IMR-90 (cell line): ENCODE results near the gene SPATA17. TPM values are rescaled to one million over a fixed set of nuclear protein-coding genes. Genes with fewer than 3 reads are reported as not detected.
"Not testable (repeated sequence)": the region's sequence is repeated elsewhere in the genome, so short reads cannot be mapped to it uniquely, and the experiment has no call there.

Source experiments
- ATAC-seq: fragments of 200-7000 bp; cut with Tn5 transposase; 2 replicates; pipeline ENCODE4 v1.9.1; 2020; ENCODE audit warnings: low read depth, mild to moderate bottlenecking, moderate library complexity
- BruUV-seq: library from RNA; stranded (reverse); fragments of 400-500 nt; replicated peaks from 2 replicates; lab custom pipeline; 2021; lab: Mats Ljungman, UMichigan
- CTCF ChIA-PET: fragments of 300-600 bp; formaldehyde crosslinking; extraction: SDS; loops from one replicate; lab custom pipeline; 2021; ENCODE audit warnings: antibody characterized with exemption; lab: Yijun Ruan, JAX
- POLR2A ChIA-PET: fragments of 300-600 bp; sonication (Branson Sonifier 250); formaldehyde crosslinking; loops from one replicate; lab custom pipeline; 2022; ENCODE audit warnings: antibody characterized with exemption; ENCODE audit not compliant: unreplicated experiment; lab: Charles Lee
- DNase-seq: peaks from one replicate; pipeline ENCODE4 v3.0.0; 2013
- H2AFZ ChIP-seq: replicated peaks from 2 replicates; pipeline ENCODE3; 2013; ENCODE audit warnings: low read length, mild to moderate bottlenecking; ENCODE audit not compliant: poor library complexity
- H2AK5ac ChIP-seq: 2 replicates; pipeline ENCODE4 v1.6.1; 2013; ENCODE audit warnings: low read depth, low read length, inconsistent platforms
- H2AK9ac ChIP-seq: replicated peaks from 2 replicates; pipeline ENCODE3; 2013; ENCODE audit warnings: mild to moderate bottlenecking, low read depth, low read length, moderate library complexity; ENCODE audit not compliant: poor library complexity
- H2BK120ac ChIP-seq: 2 replicates; pipeline ENCODE4 v1.6.1; 2013; ENCODE audit warnings: low read depth, low read length, inconsistent platforms
- H2BK15ac ChIP-seq: 3 replicates; pipeline ENCODE4 v1.6.1; 2013; ENCODE audit warnings: low read depth, low read length, inconsistent platforms
- H2BK20ac ChIP-seq: 2 replicates; pipeline ENCODE4 v1.6.1; 2013; ENCODE audit warnings: low read depth, mild to moderate bottlenecking, inconsistent platforms, low read length, moderate library complexity
- H2BK5ac ChIP-seq: 2 replicates; pipeline ENCODE4 v1.6.1; 2013; ENCODE audit warnings: mild to moderate bottlenecking, low read depth, low read length, inconsistent platforms; ENCODE audit not compliant: poor library complexity, severe bottlenecking
- H3K14ac ChIP-seq: replicated peaks from 2 replicates; pipeline ENCODE4 v1.6.1; 2013; ENCODE audit warnings: low read depth, low read length, inconsistent platforms
- H3K18ac ChIP-seq: 2 replicates; pipeline ENCODE4 v1.6.1; 2013; ENCODE audit warnings: low read depth, low read length, control low read depth
- H3K23ac ChIP-seq: 2 replicates; pipeline ENCODE4 v1.6.1; 2013; ENCODE audit warnings: low read depth, low read length, inconsistent platforms
- H3K27ac ChIP-seq: 2 replicates; pipeline ENCODE4 v1.5.1; 2013; ENCODE audit warnings: mild to moderate bottlenecking, control low read depth, low read length; ENCODE audit not compliant: insufficient read depth
- H3K27me3 ChIP-seq: 2 replicates; pipeline ENCODE4 v1.6.1; 2013; ENCODE audit warnings: low read length; ENCODE audit not compliant: control insufficient read depth, insufficient read depth
- H3K36me3 ChIP-seq: 2 replicates; pipeline ENCODE4 v1.6.1; 2013; ENCODE audit warnings: low read length, mixed read lengths; ENCODE audit not compliant: control insufficient read depth, insufficient read depth
- H3K4ac ChIP-seq: 2 replicates; pipeline ENCODE4 v1.6.1; 2013; ENCODE audit warnings: low read depth, low read length, inconsistent platforms
- H3K4me1 ChIP-seq: 2 replicates; pipeline ENCODE4 v1.6.1; 2013; ENCODE audit warnings: low read length, mixed read lengths; ENCODE audit not compliant: control insufficient read depth, insufficient read depth
- H3K4me2 ChIP-seq: 2 replicates; pipeline ENCODE4 v1.6.1; 2013; ENCODE audit warnings: low read depth, mild to moderate bottlenecking, control low read depth, low read length, moderate library complexity
- H3K4me3 ChIP-seq: 2 replicates; pipeline ENCODE4 v1.5.1; 2013; ENCODE audit warnings: low read depth, mild to moderate bottlenecking, control low read depth, low read length, moderate library complexity; ENCODE audit not compliant: insufficient read depth
- H3K56ac ChIP-seq: 2 replicates; pipeline ENCODE4 v1.6.1; 2013; ENCODE audit warnings: low read length, inconsistent platforms; ENCODE audit not compliant: insufficient read depth; ENCODE audit errors: extremely low read depth
- H3K79me1 ChIP-seq, 2 experiments: 2 replicates each; pipeline ENCODE4 v1.6.1; 2013; ENCODE audit warnings: low read length in 2 of 2, inconsistent platforms in 1 of 2, low read depth in 1 of 2
- H3K9ac ChIP-seq: 2 replicates; pipeline ENCODE4 v1.6.1; 2013; ENCODE audit warnings: low read depth, low read length, control low read depth
- H3K9me1 ChIP-seq: 2 replicates; pipeline ENCODE4 v1.6.1; 2013; ENCODE audit warnings: low read length, inconsistent platforms; ENCODE audit not compliant: insufficient read depth
- H3K9me3 ChIP-seq: 2 replicates; pipeline ENCODE4 v1.6.1; 2013; ENCODE audit warnings: low read length; ENCODE audit not compliant: control insufficient read depth, insufficient read depth
- H4K20me1 ChIP-seq: 2 replicates; pipeline ENCODE4 v1.6.1; 2013; ENCODE audit warnings: low read length, inconsistent platforms; ENCODE audit not compliant: insufficient read depth
- H4K5ac ChIP-seq: 2 replicates; pipeline ENCODE4 v1.6.1; 2013; ENCODE audit warnings: mild to moderate bottlenecking, low read depth, low read length, control low read depth
- H4K8ac ChIP-seq, 2 experiments: 2 replicates each; pipeline ENCODE4 v1.6.1; 2013; ENCODE audit warnings: low read depth in 2 of 2, low read length in 2 of 2, control low read depth in 1 of 2, inconsistent platforms in 1 of 2
- H4K91ac ChIP-seq: 2 replicates; pipeline ENCODE4 v1.6.1; 2013; ENCODE audit warnings: low read depth, low read length, inconsistent platforms; ENCODE audit not compliant: insufficient read depth
- CHD1 ChIP-seq: IDR thresholded peaks from 2 replicates; pipeline ENCODE4 v1.6.1; 2012; ENCODE audit warnings: low read depth, low read length, improper control_type of control experiment
- MAFK ChIP-seq: IDR thresholded peaks from 2 replicates; pipeline ENCODE4 v1.6.1; 2012; ENCODE audit warnings: low read depth, low read length, improper control_type of control experiment
- RFX5 ChIP-seq: IDR thresholded peaks from 2 replicates; pipeline ENCODE4 v1.8.0; 2012; ENCODE audit warnings: low read depth, mild to moderate bottlenecking, low read length, moderate library complexity
- SMC3 ChIP-seq: fragments of 150-350 bp; IDR thresholded peaks from 2 replicates; pipeline ENCODE4 v1.6.1; 2016; ENCODE audit warnings: low read depth, mild to moderate bottlenecking, antibody characterized with exemption, low read length, moderate library complexity
- WGBS, 2 experiments: methylation state at CpG; one replicate each; pipeline versions ENCODE4 v1.1.5 to v1.1.7; 2013; ENCODE audit warnings: missing lambda C conversion rate in 2 of 2; ENCODE audit not compliant: insufficient read length in 1 of 2; ENCODE audit errors: extremely low coverage in 2 of 2; 5-methylcytosine and 5-hydroxymethylcytosine counted together
- dilution Hi-C: fragments of 300-500 bp; cut with HindIII; formaldehyde crosslinking; loops from one replicate; pipeline ENCODE4 v1.14.3; 2018; ENCODE audit warnings: low sequenced_read_pairs; ENCODE audit not compliant: unreplicated experiment
- in situ Hi-C: fragments of 300-500 bp; cut with MboI; formaldehyde crosslinking; loops from 3 replicates; pipeline ENCODE4 v1.14.3; 2019; ENCODE audit warnings: low sequenced_read_pairs, inconsistent platforms, mixed read lengths
- intact Hi-C: fragments of 100-400 bp; cut with micrococcal nuclease; formaldehyde crosslinking; loops from 2 replicates; pipeline ENCODE4 v1.10.0; 2022
- polyA plus RNA-seq, 3 experiments: library from polyadenylated mRNA; depleted of rRNA; stranded (reverse); fragments of >200 nt; gene quantifications; 2 replicates each; pipeline ENCODE4 v1.2.3, GENCODE V29; 2012; ENCODE audit warnings: low replicate concordance in 1 of 3
- total RNA-seq: library from RNA; depleted of rRNA; stranded (reverse); fragments of >200 nt; gene quantifications from 2 replicates; pipeline ENCODE4 v1.2.3, GENCODE V29; 2012

The SPATA17 gene
- total and polyA plus RNA-seq, 2 of the 4 experiments (the other 2 are of a cell fraction) = 0.03 to 0.18 TPM

DNA sequence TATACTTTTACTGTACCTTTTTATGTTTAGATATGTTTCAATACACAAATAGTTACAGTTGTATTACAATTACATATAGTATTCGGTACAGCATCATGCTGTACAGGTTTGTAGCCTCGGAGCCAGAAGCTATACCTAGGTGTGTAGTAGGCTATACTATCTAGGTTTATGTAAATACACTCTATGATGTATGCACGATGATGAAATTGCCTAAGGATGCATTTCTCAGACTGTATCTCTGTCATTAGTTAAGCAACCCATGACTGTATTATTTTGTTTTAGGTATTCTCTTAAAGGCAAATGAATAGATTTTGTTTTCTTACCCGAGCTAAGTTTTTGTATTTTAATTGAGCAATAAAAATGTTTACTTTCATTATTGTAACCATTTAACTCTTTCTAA, 56.4 kb downstream of the SPATA17 start:
- ATAC-seq (no peak), DNase-seq (no peak)
- H3K4me2 ChIP-seq = no peak overlapping the region
- H3K36me3 ChIP-seq = no peaks in the 10 kb centered on the region
- no CpG with 5 or more reads among the region's 4 CpGs for WGBS, 2 experiments
- H4K8ac ChIP-seq = no peak overlapping the region
- POLR2A ChIA-PET = no interaction called here
- in situ Hi-C loops = no loop called here
- no peak overlapping the region for H3K9ac ChIP-seq
- CTCF ChIA-PET = no interaction called here
- no peak overlapping the region for H2AK9ac ChIP-seq
- no peak for TF ChIP-seq CHD1
- TF ChIP-seq MAFK = no peak
- TF ChIP-seq RFX5 = no peak
- TF ChIP-seq SMC3 = no peak
- H3K27ac ChIP-seq = no peak overlapping the region
- no peak overlapping the region for H4K91ac ChIP-seq
- no peak overlapping the region for H3K4ac ChIP-seq
- H3K14ac ChIP-seq = no peak overlapping the region
- no peaks in the 10 kb centered on the region for H4K20me1 ChIP-seq
- H2BK120ac ChIP-seq = no peak overlapping the region
- H3K9me3 ChIP-seq = no peaks in the 10 kb centered on the region
- H3K23ac ChIP-seq = no peak overlapping the region
- no peak overlapping the region for H2BK15ac ChIP-seq
- H3K9me1 ChIP-seq = no peaks in the 10 kb centered on the region
- no peak overlapping the region for H3K56ac ChIP-seq
- no peak overlapping the region for H4K5ac ChIP-seq
- no TSS peak for BruUV-seq
- no peak overlapping the region for H2AFZ ChIP-seq
- H3K4me1 ChIP-seq = no peaks in the 10 kb centered on the region
- no peak overlapping the region for H2BK5ac ChIP-seq
- no peak overlapping the region for H2AK5ac ChIP-seq
- H3K4me3 ChIP-seq = no peak overlapping the region
- intact Hi-C loops = no loop called here
- no peaks in the 10 kb centered on the region for H3K27me3 ChIP-seq
- no peak overlapping the region for H2BK20ac ChIP-seq
- H3K79me1 ChIP-seq = no peaks in the 10 kb centered on the region
- dilution Hi-C loops = no loop called here
- H3K18ac ChIP-seq = no peak overlapping the region

DNA sequence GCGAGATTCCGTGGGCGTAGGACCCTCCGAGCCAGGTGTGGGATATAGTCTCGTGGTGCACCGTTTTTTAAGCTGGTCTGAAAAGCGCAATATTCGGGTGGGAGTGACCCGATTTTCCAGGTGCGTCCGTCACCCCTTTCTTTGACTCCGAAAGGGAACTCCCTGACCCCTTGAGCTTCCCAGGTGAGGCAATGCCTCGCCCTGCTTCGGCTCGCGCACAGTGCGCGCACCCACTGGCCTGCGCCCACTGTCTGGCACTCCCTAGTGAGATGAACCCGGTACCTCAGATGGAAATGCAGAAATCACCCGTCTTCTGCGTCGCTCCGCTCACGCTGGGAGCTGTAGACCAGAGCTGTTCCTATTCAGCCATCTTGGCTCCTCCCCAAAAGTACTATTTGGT, 65.0 kb downstream of the SPATA17 start:
- no CpG with 5 or more reads among the region's 25 CpGs for WGBS, 2 experiments
- intact Hi-C loops = not testable (repeated sequence)

More for the DNA sequence above, 65.0 kb downstream of the SPATA17 start:
- H3K27me3 ChIP-seq, H3K4me1 ChIP-seq, H3K9ac ChIP-seq, dilution Hi-C loops, H3K14ac ChIP-seq, H4K5ac ChIP-seq, BruUV-seq, H2BK5ac ChIP-seq, H3K27ac ChIP-seq, H4K8ac ChIP-seq, H3K9me3 ChIP-seq, in situ Hi-C loops, H2AFZ ChIP-seq, CTCF ChIA-PET, H4K20me1 ChIP-seq, H3K36me3 ChIP-seq, ATAC-seq, H2BK20ac ChIP-seq, H4K91ac ChIP-seq, H3K9me1 ChIP-seq, H2AK5ac ChIP-seq, H3K18ac ChIP-seq, H2AK9ac ChIP-seq, H3K56ac ChIP-seq, H2BK120ac ChIP-seq, H3K23ac ChIP-seq, POLR2A ChIA-PET, H3K4me2 ChIP-seq, DNase-seq, H3K4ac ChIP-seq, H2BK15ac ChIP-seq, H3K79me1 ChIP-seq, H3K4me3 ChIP-seq: not testable (repeated sequence)
